ENCODE data around the gene VKORC1. TPM values are rescaled to one million over a fixed set of nuclear protein-coding genes. Genes with fewer than 3 reads are reported as not detected.

Gene VKORC1
- total RNA-seq, 1 donor from 2014 or later = 59.6 TPM

DNA sequence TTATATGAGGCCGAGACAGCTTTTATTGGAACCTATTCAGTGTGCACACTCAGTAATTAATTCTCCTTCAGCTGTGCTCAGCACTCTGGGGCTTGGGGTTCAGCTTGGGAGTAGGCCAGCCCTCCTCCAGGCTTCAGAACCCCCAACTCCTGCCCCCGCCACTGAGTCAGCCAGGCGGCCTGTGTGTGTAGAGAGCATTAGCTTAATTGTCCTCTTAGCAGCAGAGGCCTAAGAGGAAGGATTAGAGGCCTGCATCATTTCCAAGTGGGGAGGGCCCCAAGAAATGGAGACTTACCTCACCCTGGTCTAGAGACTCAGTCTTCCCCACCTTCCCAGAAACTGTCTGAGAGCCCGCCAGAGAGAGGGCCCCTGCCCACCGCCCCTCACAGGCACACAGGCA is 6.6 kb downstream of the VKORC1 start:
- H3K27me3 Mint-ChIP-seq (ENCODE audit: unreplicated experiment) = peaks cover 29% of the 10 kb centered on the region
- DNase-seq (ENCODE audit: low spot score) = no peak
- H3K36me3 Mint-ChIP-seq (ENCODE audit: low read depth, unreplicated experiment) = peaks cover 11% of the 10 kb centered on the region
- H3K4me1 Mint-ChIP-seq (ENCODE audit: unreplicated experiment) = no peaks in the 10 kb centered on the region
- H3K9me3 Mint-ChIP-seq (ENCODE audit: unreplicated experiment) = no peaks in the 10 kb centered on the region
- H3K4me3 Mint-ChIP-seq (ENCODE audit: unreplicated experiment) = no peak overlapping the region
- H3K27ac Mint-ChIP-seq (ENCODE audit: unreplicated experiment) = no peak overlapping the region
- no peak for TF ChIP-seq CTCF (IDR thresholded peaks at IDR 0.05; ENCODE audit: unreplicated experiment)

- H3K27me3 Mint-ChIP-seq (ENCODE audit: unreplicated experiment) = peaks cover 28% of the 10 kb centered on the region
- H3K4me1 Mint-ChIP-seq (ENCODE audit: unreplicated experiment) = no peaks in the 10 kb centered on the region
- H3K27ac Mint-ChIP-seq (ENCODE audit: unreplicated experiment) = no peak overlapping the region
- no peak for TF ChIP-seq CTCF (IDR thresholded peaks at IDR 0.05; ENCODE audit: unreplicated experiment)
- DNase-seq (ENCODE audit: low spot score) = no peak
- no peaks in the 10 kb centered on the region for H3K9me3 Mint-ChIP-seq (ENCODE audit: unreplicated experiment)
- H3K4me3 Mint-ChIP-seq (ENCODE audit: unreplicated experiment) = no peak overlapping the region
- peaks cover 11% of the 10 kb centered on the region for H3K36me3 Mint-ChIP-seq (ENCODE audit: low read depth, unreplicated experiment)
Measured at GRCh38 chr16:31087481-31087880, 7.1 kb downstream of the VKORC1 start.

- H3K27me3 Mint-ChIP-seq (ENCODE audit: unreplicated experiment) = peaks cover 30% of the 10 kb centered on the region
Measured at GRCh38 chr16:31086629-31086906, 8.0 kb downstream of the VKORC1 start.

GRCh38 chr16:31085873-31086628 is 8.5 kb downstream of the VKORC1 start:
- peaks cover 15% of the 10 kb centered on the region for H3K36me3 Mint-ChIP-seq (ENCODE audit: low read depth, unreplicated experiment)
- no peaks in the 10 kb centered on the region for H3K9me3 Mint-ChIP-seq (ENCODE audit: unreplicated experiment)
- H3K4me3 Mint-ChIP-seq (ENCODE audit: unreplicated experiment) = peak overlapping the region; percentile 60
- DNase-seq (ENCODE audit: low spot score) = no peak
- no peak for TF ChIP-seq CTCF (IDR thresholded peaks at IDR 0.05; ENCODE audit: unreplicated experiment)
- peaks cover 2% of the 10 kb centered on the region for H3K4me1 Mint-ChIP-seq (ENCODE audit: unreplicated experiment)
- no peak overlapping the region for H3K27ac Mint-ChIP-seq (ENCODE audit: unreplicated experiment)
- H3K27me3 Mint-ChIP-seq (ENCODE audit: unreplicated experiment) = peaks cover 25% of the 10 kb centered on the region

More at GRCh38 chr16:31086629-31086906, 8.0 kb downstream of the VKORC1 start:
- DNase-seq (ENCODE audit: low spot score) = no peak
- Mint-ChIP-seq H3K4me1 (ENCODE audit: unreplicated experiment) (peaks cover 2% of the 10 kb centered on the region), H3K36me3 (ENCODE audit: low read depth, unreplicated experiment) (peaks cover 15% of the 10 kb centered on the region), H3K27ac (ENCODE audit: unreplicated experiment) (no peak overlapping the region), H3K4me3 (ENCODE audit: unreplicated experiment) (no peak overlapping the region), H3K9me3 (ENCODE audit: unreplicated experiment) (no peaks in the 10 kb centered on the region)
- TF ChIP-seq CTCF (IDR thresholded peaks at IDR 0.05; ENCODE audit: unreplicated experiment) = no peak

DNA sequence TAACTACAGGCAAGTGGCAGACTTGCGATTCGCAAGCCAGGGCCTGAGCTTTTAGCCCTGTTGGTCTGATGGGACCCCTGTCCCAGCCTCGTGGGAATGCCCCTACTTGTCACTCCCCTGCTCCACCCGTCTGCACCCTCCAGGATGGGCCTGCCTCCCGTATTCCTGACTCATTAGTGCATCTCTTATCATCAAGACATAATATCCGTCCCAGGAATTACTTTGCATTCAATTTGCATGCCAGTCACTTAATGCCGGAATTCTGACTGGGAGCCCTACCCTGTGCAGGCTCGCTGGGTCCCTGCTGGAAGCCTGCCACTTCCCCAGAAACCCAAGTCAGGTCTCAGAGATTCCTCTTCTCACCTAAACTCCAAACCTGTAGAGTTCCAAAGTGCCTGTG is 9.2 kb downstream of the VKORC1 start:
- Mint-ChIP-seq H3K36me3 (ENCODE audit: low read depth, unreplicated experiment) (peaks cover 20% of the 10 kb centered on the region), H3K4me3 (ENCODE audit: unreplicated experiment) (no peak overlapping the region), H3K27me3 (ENCODE audit: unreplicated experiment) (peaks cover 21% of the 10 kb centered on the region), H3K9me3 (ENCODE audit: unreplicated experiment) (no peaks in the 10 kb centered on the region), H3K27ac (ENCODE audit: unreplicated experiment) (peak overlapping the region; percentile 39), H3K4me1 (ENCODE audit: unreplicated experiment) (peaks cover 2% of the 10 kb centered on the region)
- TF ChIP-seq CTCF (IDR thresholded peaks at IDR 0.05; ENCODE audit: unreplicated experiment) = no peak
- no peak for DNase-seq (ENCODE audit: low spot score)

Measured in endothelial cell (in vitro differentiated cells).